H1 (cell line): ENCODE results near the gene NCOA1. TPM values are rescaled to one million over a fixed set of nuclear protein-coding genes. Genes with fewer than 3 reads are reported as not detected.

Source experiments
- CTCF ChIA-PET: fragments of 300-600 bp; sonication (Branson Sonifier 250); formaldehyde crosslinking; loops from one replicate; lab custom pipeline; 2021; ENCODE audit not compliant: partially characterized antibody; lab: Charles Lee
- POLR2A ChIA-PET: fragments of 300-600 bp; sonication (Branson Sonifier 250); formaldehyde crosslinking; loops from one replicate; lab custom pipeline; 2021; ENCODE audit warnings: inconsistent platforms; ENCODE audit not compliant: partially characterized antibody; lab: Charles Lee
- DNase-seq, 2 experiments: peaks; one replicate each; pipeline versions ENCODE4 v3.0.0 to v3.0.0-alpha.2; 2010 to 2022; ENCODE audit warnings: low spot score in 2 of 2, low read depth in 1 of 2, mixed read lengths in 1 of 2
- FAIRE-seq: peaks from 2 replicates; lab custom pipeline; 2011; peaks lifted over from hg19 to GRCh38; lab: Jason Lieb, UNC
- H2AFZ ChIP-seq: 2 replicates; pipeline ENCODE4 v1.8.1; 2012; ENCODE audit warnings: low read length, inconsistent platforms
- H2AK5ac ChIP-seq: 2 replicates; pipeline ENCODE4 v1.6.1; 2013; ENCODE audit warnings: low read depth, low read length
- H2BK120ac ChIP-seq: replicated peaks from 2 replicates; pipeline ENCODE3; 2013; ENCODE audit warnings: low read depth, low read length, inconsistent platforms
- H2BK12ac ChIP-seq: 2 replicates; pipeline ENCODE4 v1.6.1; 2013; ENCODE audit warnings: low read depth, low read length
- H2BK15ac ChIP-seq: 2 replicates; pipeline ENCODE4 v1.6.1; 2013; ENCODE audit warnings: low read length
- H2BK20ac ChIP-seq: 2 replicates; pipeline ENCODE4 v1.6.1; 2013; ENCODE audit warnings: low read length
- H2BK5ac ChIP-seq: 2 replicates; pipeline ENCODE4 v1.6.1; 2013; ENCODE audit warnings: low read depth, low read length
- H3K14ac ChIP-seq: 2 replicates; pipeline ENCODE4 v1.6.1; 2013; ENCODE audit warnings: inconsistent platforms; ENCODE audit not compliant: insufficient read length
- H3K18ac ChIP-seq: 2 replicates; pipeline ENCODE4 v1.6.1; 2013; ENCODE audit warnings: low read length; ENCODE audit errors: extremely low read depth
- H3K23ac ChIP-seq: 2 replicates; pipeline ENCODE4 v1.6.1; 2013; ENCODE audit warnings: inconsistent platforms; ENCODE audit not compliant: insufficient read length
- H3K23me2 ChIP-seq: 2 replicates; pipeline ENCODE4 v1.6.1; 2013; ENCODE audit warnings: low read depth, low read length
- H3K27ac ChIP-seq: 2 replicates; pipeline ENCODE4 v1.6.1; 2011; ENCODE audit warnings: low read depth, low read length, inconsistent platforms
- H3K27me3 ChIP-seq, 4 experiments: replicated peaks in 1 of 4; 1 replicate in 1 of 4; 2 replicates in 3 of 4; pipeline versions ENCODE4 v1.6.1 to v1.8.1; 2011 to 2013; ENCODE audit warnings: low read length in 3 of 4, mild to moderate bottlenecking in 3 of 4, inconsistent platforms in 2 of 4, mixed read lengths in 2 of 4, moderate library complexity in 1 of 4; ENCODE audit not compliant: control insufficient read depth in 3 of 4, insufficient read depth in 3 of 4; ENCODE audit errors: extremely low read depth in 1 of 4
- H3K36me3 ChIP-seq, 4 experiments: 2 replicates each; pipeline versions ENCODE4 v1.6.1 to v1.8.1; 2011 to 2013; ENCODE audit warnings: mild to moderate bottlenecking in 4 of 4, low read length in 3 of 4, moderate library complexity in 2 of 4, control low read depth in 1 of 4, inconsistent platforms in 1 of 4; ENCODE audit not compliant: insufficient read depth in 4 of 4, control insufficient read depth in 2 of 4
- H3K4ac ChIP-seq: replicated peaks from 2 replicates; pipeline ENCODE3; 2013; ENCODE audit warnings: low read length, low read depth, mixed read lengths, inconsistent platforms; ENCODE audit not compliant: insufficient read length
- H3K4me1 ChIP-seq, 4 experiments: replicated peaks in 1 of 4; 1 replicate in 1 of 4; 2 replicates in 3 of 4; pipeline versions ENCODE4 v1.6.1 to v1.8.1; 2011 to 2013; ENCODE audit warnings: low read length in 3 of 4, inconsistent platforms in 2 of 4, mixed read lengths in 1 of 4; ENCODE audit not compliant: insufficient read depth in 4 of 4, control insufficient read depth in 3 of 4
- H3K4me2 ChIP-seq, 2 experiments: 2 replicates each; pipeline versions ENCODE4 v1.6.1 to v1.8.1; 2011 to 2013; ENCODE audit warnings: low read depth in 2 of 2, low read length in 2 of 2, control low read depth in 1 of 2, inconsistent platforms in 1 of 2, mild to moderate bottlenecking in 1 of 2; ENCODE audit not compliant: insufficient read depth in 1 of 2
- H3K4me3 ChIP-seq, 4 experiments: fragments of 200-600, 300-600 bp in 1 of 4; sonication (generic), shearing (Covaris generic), sonication (Bioruptor Twin) in 1 of 4; 2 replicates each; pipeline versions ENCODE4 v1.5.1 to v1.8.1; 2011 to 2016; ENCODE audit warnings: low read length in 4 of 4, low read depth in 3 of 4, control low read depth in 2 of 4, inconsistent platforms in 2 of 4, mild to moderate bottlenecking in 2 of 4, mixed read lengths in 1 of 4, moderate library complexity in 1 of 4; ENCODE audit not compliant: insufficient read depth in 2 of 4; ENCODE audit errors: extremely low read depth in 1 of 4
- H3K56ac ChIP-seq: replicated peaks from 2 replicates; pipeline ENCODE3; 2013; ENCODE audit warnings: low read depth, mild to moderate bottlenecking, mixed read lengths, low read length, inconsistent platforms; ENCODE audit not compliant: insufficient read length
- H3K79me1 ChIP-seq: 2 replicates; pipeline ENCODE4 v1.6.1; 2013; ENCODE audit warnings: low read depth, low read length, control low read depth
- H3K79me2 ChIP-seq, 2 experiments: 2 replicates each; pipeline versions ENCODE4 v1.6.1 to v1.8.1; 2012 to 2013; ENCODE audit warnings: low read length in 2 of 2, mild to moderate bottlenecking in 2 of 2, inconsistent platforms in 1 of 2; ENCODE audit not compliant: insufficient read depth in 2 of 2, control insufficient read depth in 1 of 2
- H3K9ac ChIP-seq, 4 experiments: replicated peaks in 1 of 4; 1 replicate in 1 of 4; 2 replicates in 3 of 4; pipeline versions ENCODE4 v1.6.1 to v1.8.1; 2011 to 2013; ENCODE audit warnings: low read depth in 3 of 4, low read length in 3 of 4, control low read depth in 2 of 4, mild to moderate bottlenecking in 2 of 4, moderate library complexity in 2 of 4, inconsistent platforms in 1 of 4; ENCODE audit errors: extremely low read depth in 1 of 4
- H3K9me3 ChIP-seq, 2 experiments: 2 replicates each; pipeline versions ENCODE4 v1.6.1 to v1.8.1; 2012 to 2013; ENCODE audit warnings: mild to moderate bottlenecking in 2 of 2, moderate library complexity in 2 of 2, control low read depth in 1 of 2, inconsistent platforms in 1 of 2, low read depth in 1 of 2, low read length in 1 of 2, mixed read lengths in 1 of 2; ENCODE audit not compliant: insufficient read depth in 2 of 2
- H4K20me1 ChIP-seq, 2 experiments: replicated peaks in 1 of 2; 2 replicates each; pipeline versions ENCODE3 to v1.8.1; 2011 to 2013; ENCODE audit warnings: inconsistent platforms in 2 of 2, low read length in 2 of 2, mild to moderate bottlenecking in 1 of 2; ENCODE audit not compliant: insufficient read depth in 2 of 2, control insufficient read depth in 1 of 2
- H4K5ac ChIP-seq: 2 replicates; pipeline ENCODE4 v1.6.1; 2013; ENCODE audit warnings: low read length, low read depth, mixed read lengths, inconsistent platforms; ENCODE audit not compliant: insufficient read length
- H4K8ac ChIP-seq: 2 replicates; pipeline ENCODE4 v1.8.0; 2013; ENCODE audit warnings: mild to moderate bottlenecking, moderate library complexity, low read length, inconsistent platforms; ENCODE audit not compliant: insufficient read depth; ENCODE audit errors: extremely low read depth
- H4K91ac ChIP-seq: replicated peaks from 2 replicates; pipeline ENCODE3; 2013; ENCODE audit warnings: low read length, mixed read lengths, inconsistent platforms; ENCODE audit not compliant: insufficient read length
- CHD2 ChIP-seq: IDR thresholded peaks from 2 replicates; pipeline ENCODE4 v1.6.1; 2012; ENCODE audit warnings: low read length, improper control_type of control experiment
- CTCF ChIP-seq, 3 experiments: IDR thresholded peaks; 1 replicate in 2 of 3; 2 replicates in 1 of 3; pipeline versions ENCODE4 v1.5.1 to v1.6.1; 2011; ENCODE audit warnings: low read length in 3 of 3, mild to moderate bottlenecking in 3 of 3, inconsistent platforms in 2 of 3, low read depth in 1 of 3, moderate library complexity in 1 of 3; ENCODE audit not compliant: insufficient read depth in 1 of 3; ENCODE audit errors: control extremely low read depth in 1 of 3
- E2F6 ChIP-seq: IDR thresholded peaks from 2 replicates; pipeline ENCODE4 v1.6.1; 2012; ENCODE audit warnings: inconsistent platforms
- POLR2A ChIP-seq, 2 experiments: IDR thresholded peaks; 1 replicate in 1 of 2; 2 replicates in 1 of 2; pipeline ENCODE4 v1.6.1; 2011; ENCODE audit warnings: low read depth in 2 of 2, low read length in 2 of 2, mild to moderate bottlenecking in 2 of 2; ENCODE audit errors: control extremely low read depth in 1 of 2
- POLR2AphosphoS5 ChIP-seq: IDR thresholded peaks from 2 replicates; pipeline ENCODE4 v1.6.1; 2011; ENCODE audit warnings: low read depth, low read length
- TBP ChIP-seq: IDR thresholded peaks from 2 replicates; pipeline ENCODE4 v1.6.1; 2011; ENCODE audit warnings: low read depth, low read length, improper control_type of control experiment
- YY1 ChIP-seq: IDR thresholded peaks from 2 replicates; pipeline ENCODE4 v1.6.1; 2011; ENCODE audit warnings: low read depth, mild to moderate bottlenecking, low read length
- WGBS, 2 experiments: shearing (Covaris generic) in 1 of 2; methylation state at CpG; one replicate each; pipeline versions ENCODE4 v1.1.6 to v1.1.7; 2013 to 2015; ENCODE audit warnings: low lambda C conversion rate in 2 of 2, mixed read lengths in 2 of 2, inconsistent platforms in 1 of 2, low coverage in 1 of 2, missing lambda C conversion rate in 1 of 2; ENCODE audit not compliant: insufficient replicate concordance in 2 of 2, insufficient coverage in 1 of 2, insufficient read length in 1 of 2; ENCODE audit errors: extremely low coverage in 1 of 2, missing lambda C conversion rate in 1 of 2; 5-methylcytosine and 5-hydroxymethylcytosine counted together
- polyA plus RNA-seq, 7 experiments: library from polyadenylated mRNA; depleted of rRNA in 3 of 7; stranded (reverse) in 5 of 7; unstranded in 2 of 7; fragments of >200 nt in 5 of 7; fragments of 200-250 nt in 2 of 7; gene quantifications; 1 replicate in 5 of 7; 2 replicates in 1 of 7; 4 replicates in 1 of 7; pipeline versions ENCODE4 v1.2.1 to v1.2.3, GENCODE V29; 2011 to 2013; ENCODE audit warnings: missing spikeins in 2 of 7, mixed read lengths in 2 of 7
- total RNA-seq: library from RNA; stranded (reverse); fragmentation: NEBNext Ultra II Directional; extraction: Animal tissue kit (Norgen Biotek cat#: 25700); gene quantifications from 2 replicates; pipeline ENCODE4 v1.2.1, GENCODE V29; 2021

Gene NCOA1
- total and polyA plus RNA-seq, 2 of the 8 experiments (the other 6 are each of a cell fraction or from before 2014, with no cell fraction given), result 12.8 to 17.9 TPM

- H3K79me2 ChIP-seq, result peaks cover 4 to 83% of the 10 kb centered on the region in 2 experiments; a peak in 3 of 4 replicates
- POLR2A ChIA-PET, result interaction anchor here (0.6 to 1.2 kb wide), 2 partner anchors 10 to 384 kb away, joined by 3 read pairs; no protein-coding TSS in a partner anchor
- no peak overlapping the region for H3K4me2 ChIP-seq
- no peaks in the 10 kb centered on the region; a peak in 1 of 7 replicates for H3K4me1 ChIP-seq
- TF ChIP-seq POLR2A (IDR thresholded peaks at IDR 0.05; ENCODE audit: control extremely low read depth in 1 of 2, low read depth in 2 of 2, low read length in 2 of 2) (no peak), E2F6 (no peak), CHD2 (no peak), TBP (no peak), CTCF (IDR thresholded peaks at IDR 0.05; ENCODE audit: control extremely low read depth in 1 of 3, insufficient read depth in 1 of 3, low read depth in 1 of 3, low read length in 3 of 3) (no peak), YY1 (no peak), POLR2AphosphoS5 (no peak)
- peak in 1 of 2 experiments; percentile 13 for DNase-seq
- H3K14ac ChIP-seq, result no peak overlapping the region
- no peak overlapping the region for H3K56ac ChIP-seq
- peak overlapping the region; percentile 21 for H4K5ac ChIP-seq
- H3K23ac ChIP-seq, result no peak overlapping the region
- H2AFZ ChIP-seq, result no peak overlapping the region
- H2BK20ac ChIP-seq, result no peak overlapping the region
- no peaks in the 10 kb centered on the region; the same call in 1 of the 2 replicates for H3K23me2 ChIP-seq
- no peak overlapping the region for H3K4me3 ChIP-seq
- no peak overlapping the region for H2BK5ac ChIP-seq
- H4K8ac ChIP-seq, result no peak overlapping the region
- peaks cover 0 to 29% (median 16%) of the 10 kb centered on the region in 4 experiments; a peak in 5 of 8 replicates for H3K36me3 ChIP-seq
- H3K9ac ChIP-seq, result no peak overlapping the region
- H2BK15ac ChIP-seq, result no peak overlapping the region
- H3K79me1 ChIP-seq, result peaks cover 9% of the 10 kb centered on the region; the same call in 1 of the 2 replicates
- H2BK12ac ChIP-seq, result no peak overlapping the region
- no peak overlapping the region for H3K4ac ChIP-seq
- no peak overlapping the region for H2AK5ac ChIP-seq
- FAIRE-seq, result no peak
- no peak overlapping the region for H3K27ac ChIP-seq
- no peaks in the 10 kb centered on the region for H3K27me3 ChIP-seq
- peaks cover 14 to 16% of the 10 kb centered on the region in 2 experiments for H3K9me3 ChIP-seq
- peaks cover 8 to 10% of the 10 kb centered on the region in 2 experiments for H4K20me1 ChIP-seq
- CTCF ChIA-PET, result interaction anchor here (1.0 kb wide), 2 partner anchors 10 to 18 kb away, joined by 4 read pairs; no protein-coding TSS in a partner anchor
- H3K18ac ChIP-seq, result no peak overlapping the region
- H4K91ac ChIP-seq, result no peak overlapping the region
- no peak overlapping the region for H2BK120ac ChIP-seq
- WGBS, 2 experiments, result 96% methylated on average over 4 of the region's 4 CpGs; no CpG with 5 or more reads in 1 of the 2 experiments
Measured at GRCh38 chr2:24809316-24810007, 318.4 kb downstream of the NCOA1 start.
